IMR-90 (cell line): ENCODE data around the gene CDIP1. TPM values are rescaled to one million over a fixed set of nuclear protein-coding genes. Genes with fewer than 3 reads are reported as not detected.

ENCODE experiments used
- ATAC-seq: fragments of 200-7000 bp; cut with Tn5 transposase; 2 replicates; pipeline ENCODE4 v1.9.1; 2020; ENCODE audit warnings: low read depth, mild to moderate bottlenecking, moderate library complexity
- BruUV-seq: library from RNA; stranded (reverse); fragments of 400-500 nt; replicated peaks from 2 replicates; lab custom pipeline; 2021; lab: Mats Ljungman, UMichigan
- CTCF ChIA-PET: fragments of 300-600 bp; formaldehyde crosslinking; extraction: SDS; loops from one replicate; lab custom pipeline; 2021; ENCODE audit warnings: antibody characterized with exemption; lab: Yijun Ruan, JAX
- POLR2A ChIA-PET: fragments of 300-600 bp; sonication (Branson Sonifier 250); formaldehyde crosslinking; loops from one replicate; lab custom pipeline; 2022; ENCODE audit warnings: antibody characterized with exemption; ENCODE audit not compliant: unreplicated experiment; lab: Charles Lee
- DNase-seq: peaks from one replicate; pipeline ENCODE4 v3.0.0; 2013
- H2AFZ ChIP-seq: replicated peaks from 2 replicates; pipeline ENCODE3; 2013; ENCODE audit warnings: low read length, mild to moderate bottlenecking; ENCODE audit not compliant: poor library complexity
- H2AK5ac ChIP-seq: 2 replicates; pipeline ENCODE4 v1.6.1; 2013; ENCODE audit warnings: low read depth, low read length, inconsistent platforms
- H2AK9ac ChIP-seq: replicated peaks from 2 replicates; pipeline ENCODE3; 2013; ENCODE audit warnings: mild to moderate bottlenecking, low read depth, low read length, moderate library complexity; ENCODE audit not compliant: poor library complexity
- H2BK120ac ChIP-seq: 2 replicates; pipeline ENCODE4 v1.6.1; 2013; ENCODE audit warnings: low read depth, low read length, inconsistent platforms
- H2BK15ac ChIP-seq: 3 replicates; pipeline ENCODE4 v1.6.1; 2013; ENCODE audit warnings: low read depth, low read length, inconsistent platforms
- H2BK20ac ChIP-seq: 2 replicates; pipeline ENCODE4 v1.6.1; 2013; ENCODE audit warnings: low read depth, mild to moderate bottlenecking, inconsistent platforms, low read length, moderate library complexity
- H2BK5ac ChIP-seq: 2 replicates; pipeline ENCODE4 v1.6.1; 2013; ENCODE audit warnings: mild to moderate bottlenecking, low read depth, low read length, inconsistent platforms; ENCODE audit not compliant: poor library complexity, severe bottlenecking
- H3K14ac ChIP-seq: replicated peaks from 2 replicates; pipeline ENCODE4 v1.6.1; 2013; ENCODE audit warnings: low read depth, low read length, inconsistent platforms
- H3K18ac ChIP-seq: 2 replicates; pipeline ENCODE4 v1.6.1; 2013; ENCODE audit warnings: low read depth, low read length, control low read depth
- H3K23ac ChIP-seq: 2 replicates; pipeline ENCODE4 v1.6.1; 2013; ENCODE audit warnings: low read depth, low read length, inconsistent platforms
- H3K27ac ChIP-seq: 2 replicates; pipeline ENCODE4 v1.5.1; 2013; ENCODE audit warnings: mild to moderate bottlenecking, control low read depth, low read length; ENCODE audit not compliant: insufficient read depth
- H3K27me3 ChIP-seq: 2 replicates; pipeline ENCODE4 v1.6.1; 2013; ENCODE audit warnings: low read length; ENCODE audit not compliant: control insufficient read depth, insufficient read depth
- H3K36me3 ChIP-seq: 2 replicates; pipeline ENCODE4 v1.6.1; 2013; ENCODE audit warnings: low read length, mixed read lengths; ENCODE audit not compliant: control insufficient read depth, insufficient read depth
- H3K4ac ChIP-seq: 2 replicates; pipeline ENCODE4 v1.6.1; 2013; ENCODE audit warnings: low read depth, low read length, inconsistent platforms
- H3K4me1 ChIP-seq: 2 replicates; pipeline ENCODE4 v1.6.1; 2013; ENCODE audit warnings: low read length, mixed read lengths; ENCODE audit not compliant: control insufficient read depth, insufficient read depth
- H3K4me2 ChIP-seq: 2 replicates; pipeline ENCODE4 v1.6.1; 2013; ENCODE audit warnings: low read depth, mild to moderate bottlenecking, control low read depth, low read length, moderate library complexity
- H3K4me3 ChIP-seq: 2 replicates; pipeline ENCODE4 v1.5.1; 2013; ENCODE audit warnings: low read depth, mild to moderate bottlenecking, control low read depth, low read length, moderate library complexity; ENCODE audit not compliant: insufficient read depth
- H3K56ac ChIP-seq: 2 replicates; pipeline ENCODE4 v1.6.1; 2013; ENCODE audit warnings: low read length, inconsistent platforms; ENCODE audit not compliant: insufficient read depth; ENCODE audit errors: extremely low read depth
- H3K79me1 ChIP-seq, 2 experiments: 2 replicates each; pipeline ENCODE4 v1.6.1; 2013; ENCODE audit warnings: low read length in 2 of 2, inconsistent platforms in 1 of 2, low read depth in 1 of 2
- H3K9ac ChIP-seq: 2 replicates; pipeline ENCODE4 v1.6.1; 2013; ENCODE audit warnings: low read depth, low read length, control low read depth
- H3K9me1 ChIP-seq: 2 replicates; pipeline ENCODE4 v1.6.1; 2013; ENCODE audit warnings: low read length, inconsistent platforms; ENCODE audit not compliant: insufficient read depth
- H3K9me3 ChIP-seq: 2 replicates; pipeline ENCODE4 v1.6.1; 2013; ENCODE audit warnings: low read length; ENCODE audit not compliant: control insufficient read depth, insufficient read depth
- H4K20me1 ChIP-seq: 2 replicates; pipeline ENCODE4 v1.6.1; 2013; ENCODE audit warnings: low read length, inconsistent platforms; ENCODE audit not compliant: insufficient read depth
- H4K5ac ChIP-seq: 2 replicates; pipeline ENCODE4 v1.6.1; 2013; ENCODE audit warnings: mild to moderate bottlenecking, low read depth, low read length, control low read depth
- H4K8ac ChIP-seq, 2 experiments: 2 replicates each; pipeline ENCODE4 v1.6.1; 2013; ENCODE audit warnings: low read depth in 2 of 2, low read length in 2 of 2, control low read depth in 1 of 2, inconsistent platforms in 1 of 2
- H4K91ac ChIP-seq: 2 replicates; pipeline ENCODE4 v1.6.1; 2013; ENCODE audit warnings: low read depth, low read length, inconsistent platforms; ENCODE audit not compliant: insufficient read depth
- BHLHE40 ChIP-seq: fragments of 150-350 bp; IDR thresholded peaks from 2 replicates; pipeline ENCODE4 v1.6.1; 2016; ENCODE audit warnings: mild to moderate bottlenecking, low read depth, low read length
- CEBPB ChIP-seq: IDR thresholded peaks from 2 replicates; pipeline ENCODE4 v1.6.1; 2012; ENCODE audit warnings: low read depth, low read length, improper control_type of control experiment
- CHD1 ChIP-seq: IDR thresholded peaks from 2 replicates; pipeline ENCODE4 v1.6.1; 2012; ENCODE audit warnings: low read depth, low read length, improper control_type of control experiment
- FOS ChIP-seq: fragments of 150-350 bp; IDR thresholded peaks from 2 replicates; pipeline ENCODE4 v1.6.1; 2016; ENCODE audit warnings: low read depth, low read length
- MAFK ChIP-seq: IDR thresholded peaks from 2 replicates; pipeline ENCODE4 v1.6.1; 2012; ENCODE audit warnings: low read depth, low read length, improper control_type of control experiment
- MXI1 ChIP-seq: IDR thresholded peaks from 2 replicates; pipeline ENCODE4 v1.6.1; 2012; ENCODE audit warnings: low read depth, mild to moderate bottlenecking, low read length, moderate library complexity, borderline replicate concordance
- NFE2L2 ChIP-seq: fragments of 150-350 bp; IDR thresholded peaks from 2 replicates; pipeline ENCODE4 v1.6.1; 2016; ENCODE audit warnings: low read depth, mild to moderate bottlenecking, low read length
- POLR2A ChIP-seq: IDR thresholded peaks from 2 replicates; pipeline ENCODE4 v1.6.1; 2012; ENCODE audit warnings: mild to moderate bottlenecking, low read depth, low read length
- RAD21 ChIP-seq: IDR thresholded peaks from 2 replicates; pipeline ENCODE4 v1.6.1; 2012; ENCODE audit warnings: low read length, improper control_type of control experiment
- RCOR1 ChIP-seq: IDR thresholded peaks from 2 replicates; pipeline ENCODE4 v1.6.1; 2012; ENCODE audit warnings: mild to moderate bottlenecking, low read length, improper control_type of control experiment; ENCODE audit not compliant: insufficient replicate concordance
- RFX5 ChIP-seq: IDR thresholded peaks from 2 replicates; pipeline ENCODE4 v1.8.0; 2012; ENCODE audit warnings: low read depth, mild to moderate bottlenecking, low read length, moderate library complexity
- SMC3 ChIP-seq: fragments of 150-350 bp; IDR thresholded peaks from 2 replicates; pipeline ENCODE4 v1.6.1; 2016; ENCODE audit warnings: low read depth, mild to moderate bottlenecking, antibody characterized with exemption, low read length, moderate library complexity
- USF2 ChIP-seq: fragments of 150-350 bp; IDR thresholded peaks from 2 replicates; pipeline ENCODE4 v1.6.1; 2017; ENCODE audit warnings: mild to moderate bottlenecking, antibody characterized with exemption, low read length, low read depth
- WGBS, 2 experiments: methylation state at CpG; one replicate each; pipeline versions ENCODE4 v1.1.5 to v1.1.7; 2013; ENCODE audit warnings: missing lambda C conversion rate in 2 of 2; ENCODE audit not compliant: insufficient read length in 1 of 2; ENCODE audit errors: extremely low coverage in 2 of 2; 5-methylcytosine and 5-hydroxymethylcytosine counted together
- dilution Hi-C: fragments of 300-500 bp; cut with HindIII; formaldehyde crosslinking; loops from one replicate; pipeline ENCODE4 v1.14.3; 2018; ENCODE audit warnings: low sequenced_read_pairs; ENCODE audit not compliant: unreplicated experiment
- in situ Hi-C: fragments of 300-500 bp; cut with MboI; formaldehyde crosslinking; loops from 3 replicates; pipeline ENCODE4 v1.14.3; 2019; ENCODE audit warnings: low sequenced_read_pairs, inconsistent platforms, mixed read lengths
- intact Hi-C: fragments of 100-400 bp; cut with micrococcal nuclease; formaldehyde crosslinking; loops from 2 replicates; pipeline ENCODE4 v1.10.0; 2022
- polyA plus RNA-seq, 3 experiments: library from polyadenylated mRNA; depleted of rRNA; stranded (reverse); fragments of >200 nt; gene quantifications; 2 replicates each; pipeline ENCODE4 v1.2.3, GENCODE V29; 2012; ENCODE audit warnings: low replicate concordance in 1 of 3
- total RNA-seq: library from RNA; depleted of rRNA; stranded (reverse); fragments of >200 nt; gene quantifications from 2 replicates; pipeline ENCODE4 v1.2.3, GENCODE V29; 2012
- TF ChIP-seq, protein P1 (sequence below): conservative IDR thresholded peaks from 2 replicates; pipeline ENCODE4 v1.5.1; 2012; ENCODE audit warnings: mild to moderate bottlenecking, low read depth, low read length, improper control_type of control experiment
- TF ChIP-seq, protein P2 (sequence below): fragments of 150-350 bp; IDR thresholded peaks from 2 replicates; pipeline ENCODE4 v1.6.1; 2016; ENCODE audit warnings: low read depth, mild to moderate bottlenecking, low read length, moderate library complexity, borderline replicate concordance

CDIP1 gene
- total and polyA plus RNA-seq, 2 of the 4 experiments (the other 2 are of a cell fraction) = 4.8 to 14.6 TPM

GRCh38 chr16:4505356-4506147, 33.0 kb downstream of the CDIP1 start:
- DNase-seq = no peak
- Histone ChIP-seq H2BK15ac (no peak overlapping the region), H2AK9ac (peak overlapping the region; percentile 51), H3K23ac (no peak overlapping the region), H3K9me1 (peaks cover 12% of the 10 kb centered on the region), H3K4me1 (peaks cover 10% of the 10 kb centered on the region), H2BK20ac (no peak overlapping the region), H3K18ac (no peak overlapping the region), H4K20me1 (peaks cover 13% of the 10 kb centered on the region), H3K9ac (no peak overlapping the region), H3K4ac (no peak overlapping the region; the same call in 1 of the 2 replicates), H4K91ac (no peak overlapping the region), H3K27me3 (no peaks in the 10 kb centered on the region), H4K8ac (no peak overlapping the region), H3K14ac (no peak overlapping the region), H4K5ac (no peak overlapping the region), H3K4me2 (no peak overlapping the region), H3K36me3 (peaks cover 31% of the 10 kb centered on the region), H3K56ac (no peak overlapping the region), H2AK5ac (no peak overlapping the region), H3K27ac (no peak overlapping the region), H3K4me3 (no peak overlapping the region), H2AFZ (no peak overlapping the region), H2BK5ac (no peak overlapping the region), H2BK120ac (no peak overlapping the region), H3K79me1 (peaks cover 9 to 67% of the 10 kb centered on the region in 2 experiments), H3K9me3 (no peaks in the 10 kb centered on the region)
- ATAC-seq = no peak
- CTCF ChIA-PET = interaction anchor here (0.8 to 2.4 kb wide), 3 partner anchors 17 to 46 kb away, joined by 3 to 7 read pairs (median 4); no protein-coding TSS in a partner anchor
- intact Hi-C loops = loop anchor here (1.0 to 2.0 kb wide), 2 partner anchors 43 to 80 kb away; no protein-coding TSS in a partner anchor
- in situ Hi-C loops = loop anchor here (25.0 kb wide), 1 partner anchor 457 kb away; the partner anchor contains the start of gene SEC14L5
- POLR2A ChIA-PET = no interaction called here
- BruUV-seq = no TSS peak
- 92% methylated on average over 4 of the region's 13 CpGs; no CpG with 5 or more reads in 1 of the 2 experiments for WGBS, 2 experiments
- dilution Hi-C loops = no loop called here
- TF ChIP-seq CEBPB (no peak), RAD21 (no peak), MXI1 (no peak), POLR2A (no peak), SMC3 (no peak), BHLHE40 (no peak), RCOR1 (no peak), USF2 (no peak), CHD1 (no peak), NFE2L2 (no peak), MAFK (no peak), FOS (no peak), RFX5 (no peak)
- TF ChIP-seq, protein P1, sequence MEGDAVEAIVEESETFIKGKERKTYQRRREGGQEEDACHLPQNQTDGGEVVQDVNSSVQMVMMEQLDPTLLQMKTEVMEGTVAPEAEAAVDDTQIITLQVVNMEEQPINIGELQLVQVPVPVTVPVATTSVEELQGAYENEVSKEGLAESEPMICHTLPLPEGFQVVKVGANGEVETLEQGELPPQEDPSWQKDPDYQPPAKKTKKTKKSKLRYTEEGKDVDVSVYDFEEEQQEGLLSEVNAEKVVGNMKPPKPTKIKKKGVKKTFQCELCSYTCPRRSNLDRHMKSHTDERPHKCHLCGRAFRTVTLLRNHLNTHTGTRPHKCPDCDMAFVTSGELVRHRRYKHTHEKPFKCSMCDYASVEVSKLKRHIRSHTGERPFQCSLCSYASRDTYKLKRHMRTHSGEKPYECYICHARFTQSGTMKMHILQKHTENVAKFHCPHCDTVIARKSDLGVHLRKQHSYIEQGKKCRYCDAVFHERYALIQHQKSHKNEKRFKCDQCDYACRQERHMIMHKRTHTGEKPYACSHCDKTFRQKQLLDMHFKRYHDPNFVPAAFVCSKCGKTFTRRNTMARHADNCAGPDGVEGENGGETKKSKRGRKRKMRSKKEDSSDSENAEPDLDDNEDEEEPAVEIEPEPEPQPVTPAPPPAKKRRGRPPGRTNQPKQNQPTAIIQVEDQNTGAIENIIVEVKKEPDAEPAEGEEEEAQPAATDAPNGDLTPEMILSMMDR = no peak
- TF ChIP-seq, protein P2, sequence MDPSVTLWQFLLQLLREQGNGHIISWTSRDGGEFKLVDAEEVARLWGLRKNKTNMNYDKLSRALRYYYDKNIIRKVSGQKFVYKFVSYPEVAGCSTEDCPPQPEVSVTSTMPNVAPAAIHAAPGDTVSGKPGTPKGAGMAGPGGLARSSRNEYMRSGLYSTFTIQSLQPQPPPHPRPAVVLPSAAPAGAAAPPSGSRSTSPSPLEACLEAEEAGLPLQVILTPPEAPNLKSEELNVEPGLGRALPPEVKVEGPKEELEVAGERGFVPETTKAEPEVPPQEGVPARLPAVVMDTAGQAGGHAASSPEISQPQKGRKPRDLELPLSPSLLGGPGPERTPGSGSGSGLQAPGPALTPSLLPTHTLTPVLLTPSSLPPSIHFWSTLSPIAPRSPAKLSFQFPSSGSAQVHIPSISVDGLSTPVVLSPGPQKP = no peak
